Astrocyte (in vitro differentiated cells and primary cell): ENCODE results near the gene CIAO2B. TPM values are rescaled to one million over a fixed set of nuclear protein-coding genes. Genes with fewer than 3 reads are reported as not detected.

Source experiments
- DNase-seq: peaks from one replicate; pipeline ENCODE4 v3.0.0-alpha.2; 2010; ENCODE audit warnings: low read depth
- FAIRE-seq: peaks from 2 replicates; lab custom pipeline; 2011; peaks lifted over from hg19 to GRCh38; lab: Jason Lieb, UNC
- H2AFZ ChIP-seq: 2 replicates; pipeline ENCODE4 v1.6.0; 2012; ENCODE audit warnings: low read depth, low read length, inconsistent platforms
- H3K27ac ChIP-seq: 2 replicates; pipeline ENCODE4 v1.5.1; 2011; ENCODE audit warnings: low read depth, low read length, inconsistent platforms
- H3K27me3 ChIP-seq: 2 replicates; pipeline ENCODE4 v1.6.0; 2011; ENCODE audit warnings: low read length, inconsistent platforms; ENCODE audit not compliant: insufficient read depth
- H3K36me3 ChIP-seq: 2 replicates; pipeline ENCODE4 v1.5.1; 2011; ENCODE audit warnings: low read length, inconsistent platforms; ENCODE audit not compliant: insufficient read depth
- H3K4me1 ChIP-seq: 2 replicates; pipeline ENCODE4 v1.5.1; 2011; ENCODE audit warnings: low read length, inconsistent platforms; ENCODE audit not compliant: insufficient read depth
- H3K4me2 ChIP-seq: 2 replicates; pipeline ENCODE4 v1.6.0; 2012; ENCODE audit warnings: low read length, inconsistent platforms
- H3K4me3 ChIP-seq: 2 replicates; pipeline ENCODE4 v1.5.1; 2011; ENCODE audit warnings: low read depth, mild to moderate bottlenecking, low read length, inconsistent platforms; ENCODE audit not compliant: insufficient read depth
- H3K79me2 ChIP-seq: 2 replicates; pipeline ENCODE4 v1.6.0; 2012; ENCODE audit warnings: mild to moderate bottlenecking, low read length, inconsistent platforms; ENCODE audit not compliant: insufficient read depth
- H3K9ac ChIP-seq: 2 replicates; pipeline ENCODE4 v1.6.0; 2012; ENCODE audit warnings: mild to moderate bottlenecking, low read length, inconsistent platforms
- H3K9me3 ChIP-seq: 2 replicates; pipeline ENCODE4 v1.5.1; 2012; ENCODE audit warnings: low read depth, mild to moderate bottlenecking, low read length, inconsistent platforms; ENCODE audit not compliant: insufficient read depth
- H4K20me1 ChIP-seq: 2 replicates; pipeline ENCODE4 v1.6.0; 2012; ENCODE audit warnings: low read length, inconsistent platforms; ENCODE audit not compliant: insufficient read depth
- H3K27ac Mint-ChIP-seq: one replicate; pipeline ENCODE4 v1.8.0; 2021; ENCODE audit warnings: mild to moderate bottlenecking, mixed read lengths; ENCODE audit not compliant: unreplicated experiment
- H3K27me3 Mint-ChIP-seq: one replicate; pipeline ENCODE4 v1.8.0; 2021; ENCODE audit warnings: low read depth, mixed read lengths; ENCODE audit not compliant: unreplicated experiment
- H3K36me3 Mint-ChIP-seq: one replicate; pipeline ENCODE4 v1.8.0; 2021; ENCODE audit warnings: low read depth, mixed read lengths; ENCODE audit not compliant: unreplicated experiment
- H3K4me1 Mint-ChIP-seq: one replicate; pipeline ENCODE4 v1.8.0; 2021; ENCODE audit warnings: low read depth, mixed read lengths; ENCODE audit not compliant: unreplicated experiment
- H3K4me3 Mint-ChIP-seq: one replicate; pipeline ENCODE4 v1.8.0; 2021; ENCODE audit warnings: mild to moderate bottlenecking, moderate library complexity, mixed read lengths; ENCODE audit not compliant: unreplicated experiment
- H3K9me3 Mint-ChIP-seq: one replicate; pipeline ENCODE4 v1.8.0; 2021; ENCODE audit warnings: mild to moderate bottlenecking, mixed read lengths; ENCODE audit not compliant: unreplicated experiment
- EZH2 ChIP-seq: IDR thresholded peaks from 2 replicates; pipeline ENCODE4 v1.6.1; 2012; ENCODE audit warnings: mild to moderate bottlenecking, low read length, inconsistent platforms; ENCODE audit not compliant: insufficient read depth
- total RNA-seq: library from RNA; stranded (reverse); gene quantifications from 2 replicates; pipeline ENCODE4 v1.2.1, GENCODE V29; 2021
- TF ChIP-seq, protein P1 (sequence below): IDR thresholded peaks from 2 replicates; pipeline ENCODE4 v1.5.1; 2011; ENCODE audit warnings: low read depth, mild to moderate bottlenecking, inconsistent platforms, low read length, moderate library complexity; ENCODE audit not compliant: insufficient read depth

The CIAO2B gene
- total RNA-seq, 1 donor from 2014 or later, result 75.6 TPM

DNA sequence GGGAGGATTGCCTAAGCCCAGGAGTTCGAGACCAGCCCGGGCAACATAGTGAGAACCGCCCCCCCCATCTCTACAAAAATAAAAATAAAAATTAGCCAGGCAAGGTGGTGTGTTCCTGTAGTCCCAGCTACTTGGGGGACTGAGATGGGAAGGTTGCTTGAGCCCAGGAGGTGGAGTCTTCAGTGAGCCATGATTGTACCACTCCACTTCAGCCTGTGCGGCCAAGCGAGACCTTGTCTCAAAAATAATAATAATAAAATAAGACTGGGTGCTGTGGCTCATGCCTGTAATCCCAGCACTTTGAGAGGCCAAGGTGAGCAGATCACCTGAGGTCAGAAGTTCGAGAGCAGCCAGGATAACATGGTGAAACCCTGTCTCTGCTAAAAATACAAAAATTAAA lies 42.4 kb downstream of the CIAO2B start:
- peaks cover 20% of the 10 kb centered on the region for H4K20me1 ChIP-seq
- peaks cover 3% of the 10 kb centered on the region for H3K4me1 ChIP-seq
- H3K9ac ChIP-seq, result no peak overlapping the region
- no peak overlapping the region for H3K4me3 ChIP-seq
- H3K36me3 Mint-ChIP-seq, result peaks cover 3% of the 10 kb centered on the region
- H3K79me2 ChIP-seq, result no peaks in the 10 kb centered on the region
- DNase-seq (no peak), FAIRE-seq (no peak)
- H3K4me1 Mint-ChIP-seq, result peaks cover 1% of the 10 kb centered on the region
- H3K27me3 ChIP-seq, result no peaks in the 10 kb centered on the region
- no peak overlapping the region for H2AFZ ChIP-seq
- H3K4me2 ChIP-seq, result no peak overlapping the region
- no peak overlapping the region for H3K4me3 Mint-ChIP-seq
- no peak overlapping the region for H3K27ac ChIP-seq
- no peak overlapping the region for H3K27ac Mint-ChIP-seq
- no peaks in the 10 kb centered on the region for H3K9me3 ChIP-seq
- no peaks in the 10 kb centered on the region for H3K9me3 Mint-ChIP-seq
- peaks cover 4% of the 10 kb centered on the region for H3K27me3 Mint-ChIP-seq
- TF ChIP-seq, protein P1, sequence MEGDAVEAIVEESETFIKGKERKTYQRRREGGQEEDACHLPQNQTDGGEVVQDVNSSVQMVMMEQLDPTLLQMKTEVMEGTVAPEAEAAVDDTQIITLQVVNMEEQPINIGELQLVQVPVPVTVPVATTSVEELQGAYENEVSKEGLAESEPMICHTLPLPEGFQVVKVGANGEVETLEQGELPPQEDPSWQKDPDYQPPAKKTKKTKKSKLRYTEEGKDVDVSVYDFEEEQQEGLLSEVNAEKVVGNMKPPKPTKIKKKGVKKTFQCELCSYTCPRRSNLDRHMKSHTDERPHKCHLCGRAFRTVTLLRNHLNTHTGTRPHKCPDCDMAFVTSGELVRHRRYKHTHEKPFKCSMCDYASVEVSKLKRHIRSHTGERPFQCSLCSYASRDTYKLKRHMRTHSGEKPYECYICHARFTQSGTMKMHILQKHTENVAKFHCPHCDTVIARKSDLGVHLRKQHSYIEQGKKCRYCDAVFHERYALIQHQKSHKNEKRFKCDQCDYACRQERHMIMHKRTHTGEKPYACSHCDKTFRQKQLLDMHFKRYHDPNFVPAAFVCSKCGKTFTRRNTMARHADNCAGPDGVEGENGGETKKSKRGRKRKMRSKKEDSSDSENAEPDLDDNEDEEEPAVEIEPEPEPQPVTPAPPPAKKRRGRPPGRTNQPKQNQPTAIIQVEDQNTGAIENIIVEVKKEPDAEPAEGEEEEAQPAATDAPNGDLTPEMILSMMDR, result no peak
- TF ChIP-seq EZH2, result no peak
- H3K36me3 ChIP-seq, result no peaks in the 10 kb centered on the region

DNA sequence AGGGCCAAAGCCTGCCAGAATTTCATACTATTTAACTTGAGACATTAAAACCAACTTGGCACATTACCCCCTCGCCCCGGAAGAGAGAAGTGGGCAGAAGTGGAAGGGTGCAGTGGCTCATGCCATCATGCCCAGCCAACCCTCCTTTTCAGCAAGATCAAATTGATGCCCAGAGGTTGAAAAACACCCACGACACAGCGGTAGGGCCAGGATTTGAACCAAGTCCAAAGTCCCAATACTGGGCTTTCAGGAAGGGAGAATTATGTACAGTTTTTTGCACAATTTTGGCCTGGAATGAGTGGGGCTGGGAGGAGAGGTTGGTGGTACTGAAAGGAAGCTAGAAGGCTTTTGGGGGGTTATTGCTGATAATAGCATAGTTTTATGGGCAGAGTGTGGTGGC lies 42.8 kb downstream of the CIAO2B start:
- H3K27me3 Mint-ChIP-seq, result peaks cover 4% of the 10 kb centered on the region
- DNase-seq (no peak), FAIRE-seq (no peak)
- H3K4me1 Mint-ChIP-seq, result peaks cover 6% of the 10 kb centered on the region
- H3K4me3 Mint-ChIP-seq, result no peak overlapping the region
- Histone ChIP-seq H3K27me3 (no peaks in the 10 kb centered on the region), H3K79me2 (no peaks in the 10 kb centered on the region), H3K27ac (no peak overlapping the region), H3K4me3 (no peak overlapping the region), H4K20me1 (peaks cover 24% of the 10 kb centered on the region), H3K4me1 (peaks cover 3% of the 10 kb centered on the region), H2AFZ (no peak overlapping the region), H3K9ac (no peak overlapping the region), H3K9me3 (no peaks in the 10 kb centered on the region), H3K4me2 (no peak overlapping the region), H3K36me3 (no peaks in the 10 kb centered on the region)
- no peaks in the 10 kb centered on the region for H3K9me3 Mint-ChIP-seq
- peaks cover 3% of the 10 kb centered on the region for H3K36me3 Mint-ChIP-seq
- no peak overlapping the region for H3K27ac Mint-ChIP-seq
- TF ChIP-seq, protein P1, result no peak
- TF ChIP-seq EZH2, result no peak

DNA sequence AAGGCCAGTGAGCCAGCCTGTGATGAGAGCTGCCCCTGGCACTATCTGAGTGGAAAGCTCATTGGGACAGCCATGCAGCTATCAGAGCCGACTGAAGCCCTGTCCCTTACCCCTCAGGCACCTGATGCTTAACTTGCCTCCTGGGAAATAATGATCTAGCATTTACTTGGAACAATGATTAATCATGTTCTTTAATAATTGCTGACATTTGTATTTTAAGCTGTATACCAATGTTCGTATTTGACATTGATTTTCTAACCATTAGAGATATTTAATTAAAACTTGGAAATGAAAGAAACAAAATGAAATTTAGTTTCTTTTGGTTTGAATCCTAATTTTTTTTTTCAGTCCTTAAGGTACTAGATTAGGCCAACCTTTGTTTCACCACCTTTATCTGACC lies 43.4 kb downstream of the CIAO2B start:
- H3K36me3 Mint-ChIP-seq, result peaks cover 3% of the 10 kb centered on the region
- Histone ChIP-seq H3K4me2 (no peak overlapping the region), H3K4me1 (peaks cover 3% of the 10 kb centered on the region), H3K79me2 (no peaks in the 10 kb centered on the region), H3K9ac (no peak overlapping the region), H3K4me3 (no peak overlapping the region), H3K36me3 (peaks cover under 1% of the 10 kb centered on the region), H3K9me3 (no peaks in the 10 kb centered on the region), H2AFZ (no peak overlapping the region), H3K27me3 (no peaks in the 10 kb centered on the region), H3K27ac (no peak overlapping the region), H4K20me1 (peaks cover 28% of the 10 kb centered on the region)
- DNase-seq (no peak), FAIRE-seq (no peak)
- H3K27me3 Mint-ChIP-seq, result peaks cover 2% of the 10 kb centered on the region
- no peak overlapping the region for H3K4me3 Mint-ChIP-seq
- H3K4me1 Mint-ChIP-seq, result peaks cover 10% of the 10 kb centered on the region
- H3K27ac Mint-ChIP-seq, result no peak overlapping the region
- TF ChIP-seq, protein P1, result no peak
- no peak for TF ChIP-seq EZH2
- no peaks in the 10 kb centered on the region for H3K9me3 Mint-ChIP-seq
